Inflammatory macrophage treated with lipopolysaccharide for 4 hours (primary cell): ENCODE results near the gene TAF11L8.
"Not testable (repeated sequence)": the region's sequence is repeated elsewhere in the genome, so short reads cannot be mapped to it uniquely, and the experiment has no call there.

Experiments used
- DNase-seq: peaks from one replicate; pipeline ENCODE4 v3.0.0-alpha.2; 2020

The TAF11L8 gene

GRCh38 chr5:17590860-17591259 lies at the start of gene TAF11L8:
TAF11L8 (minus strand) TSS chr5:17590960.
- not testable (repeated sequence) for DNase-seq

DNA sequence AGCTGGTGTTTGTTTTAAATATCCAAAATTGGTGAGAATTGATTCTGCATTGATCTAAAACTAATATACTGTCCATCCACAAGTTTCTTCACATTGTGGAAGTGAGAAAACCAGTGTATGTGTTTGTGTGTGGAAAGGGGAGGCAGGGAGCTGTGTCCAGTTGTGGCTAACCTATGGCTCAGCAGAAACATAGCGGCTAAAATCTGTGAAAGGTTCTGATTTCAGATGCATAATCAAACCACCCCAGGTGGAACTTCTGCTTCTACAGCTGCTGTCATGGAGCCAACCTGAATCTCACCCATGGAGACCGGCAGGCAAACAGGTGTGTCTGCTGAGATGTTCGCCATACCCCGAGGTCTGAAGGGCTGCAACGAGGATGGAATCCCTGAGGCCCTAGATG lies 43.4 kb upstream of the TAF11L8 start, which contains the start of gene TAF11L14:
Gene TAF11L14 (plus strand): TSS at position 301 of the 400 bp plus-strand sequence.
- no peak for DNase-seq

- not testable (repeated sequence) for DNase-seq
These were observed 41.0 kb upstream of the TAF11L8 start, which contains the start of gene TAF11L13 for GRCh38 chr5:17631788-17632187. TAF11L13 (plus strand) TSS chr5:17632088.

- DNase-seq, result no peak
These were observed 34.9 kb upstream of the TAF11L8 start for GRCh38 chr5:17625686-17626085.

DNA sequence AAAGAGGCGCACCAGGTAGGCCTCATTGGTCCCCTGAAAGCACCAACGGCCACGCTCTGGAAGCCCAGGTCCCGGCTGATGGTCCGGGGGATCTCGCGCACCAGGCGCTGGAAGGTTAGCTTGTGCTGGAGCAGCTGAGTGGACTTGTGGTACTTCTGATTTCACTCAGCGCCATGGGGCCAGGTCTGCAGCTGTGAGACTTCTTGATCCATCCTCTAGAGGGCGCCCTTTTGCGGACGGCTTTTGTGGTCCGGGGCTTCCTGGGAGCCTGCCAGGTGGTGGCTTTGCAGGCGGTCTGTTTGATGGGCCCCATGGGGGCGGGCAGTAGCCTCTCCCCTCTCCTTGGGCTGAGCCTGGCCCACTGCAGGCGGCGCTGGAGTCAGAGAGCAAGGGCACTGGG lies 29.9 kb upstream of the TAF11L8 start:
- DNase-seq, result no peak

DNA sequence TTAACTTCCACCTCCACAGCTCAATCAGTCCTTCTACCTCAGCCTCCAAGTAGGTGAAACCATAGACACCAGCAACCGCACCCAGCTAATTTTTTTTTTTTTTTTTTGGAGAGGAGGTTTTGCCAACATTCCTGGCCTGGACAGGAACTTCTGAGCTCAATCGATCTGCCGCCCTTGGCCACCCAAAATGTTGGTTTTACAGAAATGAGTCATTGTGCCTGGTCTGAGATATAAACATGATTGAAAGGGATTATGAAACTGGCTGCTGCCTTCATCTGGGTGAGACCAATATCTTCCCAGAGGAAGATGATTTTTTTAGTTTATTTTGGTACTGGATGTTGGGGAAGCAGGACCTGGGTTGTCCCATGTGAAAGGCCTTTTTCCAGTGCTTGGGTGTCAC lies 28.6 kb upstream of the TAF11L8 start:
- DNase-seq, result no peak

- DNase-seq, result no peak
These were observed 24.3 kb upstream of the TAF11L8 start for GRCh38 chr5:17614872-17615605.

DNA sequence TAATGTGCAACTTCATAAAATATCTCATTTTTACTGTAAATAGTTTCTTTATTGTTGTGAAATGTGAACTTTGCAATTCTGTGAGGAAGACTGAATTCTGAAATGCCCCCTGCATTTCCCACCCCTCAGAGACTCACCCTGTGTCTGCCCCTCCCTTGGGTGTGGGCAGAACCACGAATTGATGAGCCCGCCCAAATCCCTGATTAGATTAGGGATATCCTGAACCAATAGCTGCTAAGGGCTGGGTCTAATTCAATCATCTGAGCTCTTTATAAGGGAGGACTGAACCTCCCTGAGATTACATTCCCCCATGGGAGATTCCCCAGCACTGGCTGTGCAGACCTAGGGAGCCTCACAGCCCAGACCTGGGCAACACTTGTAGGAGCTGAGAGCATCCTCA lies 19.3 kb upstream of the TAF11L8 start, which contains the start of gene TAF11L12:
Gene TAF11L12 (plus strand): TSS at position 301 of the 400 bp plus-strand sequence.
- DNase-seq, result not testable (repeated sequence)

GRCh38 chr5:17607461-17607860 lies 16.7 kb upstream of the TAF11L8 start:
- DNase-seq, result not testable (repeated sequence)

- DNase-seq, result no peak
These were observed 14.2 kb upstream of the TAF11L8 start for GRCh38 chr5:17604951-17605350.

- DNase-seq, result not testable (repeated sequence)
These were observed 13.1 kb upstream of the TAF11L8 start, which contains the start of gene TAF11L11 for GRCh38 chr5:17603880-17604279. TAF11L11 (plus strand) TSS chr5:17604183.

DNA sequence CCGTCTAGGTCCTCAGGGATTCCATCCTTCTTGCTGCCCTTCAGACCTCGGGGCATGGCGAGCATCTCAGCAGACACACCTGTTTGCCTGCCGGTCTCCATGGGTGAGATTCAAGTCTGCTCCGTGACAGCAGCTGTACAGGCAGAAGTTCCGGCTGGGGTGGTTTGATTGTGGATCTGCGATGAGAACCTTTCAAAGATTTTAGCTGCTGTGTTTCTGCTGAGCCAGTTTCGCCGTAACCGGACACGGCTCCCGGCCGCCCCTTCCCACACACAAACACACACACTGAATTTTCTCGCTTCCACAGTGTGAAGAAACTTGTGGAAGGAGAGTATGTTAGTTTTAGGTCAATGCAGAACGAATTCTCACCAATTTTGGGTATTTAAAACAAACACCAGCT lies 7.0 kb upstream of the TAF11L8 start, which contains the start of gene TAF11L10:
Gene TAF11L10 (minus strand): TSS at position 101 of the 400 bp plus-strand sequence.
- not testable (repeated sequence) for DNase-seq

GRCh38 chr5:17594255-17594654 lies 3.5 kb upstream of the TAF11L8 start, which contains the start of gene TAF11L9:
TAF11L9 (minus strand) TSS chr5:17594394.
- DNase-seq, result not testable (repeated sequence)

- DNase-seq, result not testable (repeated sequence)
These were observed 5.1 kb downstream of the TAF11L8 start, which contains the start of gene TAF11L7 for GRCh38 chr5:17585658-17586057. TAF11L7 (minus strand) TSS chr5:17585758.
